Lower lobe of right lung (tissue), 2 donors: ENCODE results near the gene COL26A1. TPM values are rescaled to one million over a fixed set of nuclear protein-coding genes. Genes with fewer than 3 reads are reported as not detected.
A peak's percentile ranks its signal among the peaks of the same experiment; 100 is the strongest.

Experiments
- ATAC-seq, 2 donors: fragments of 200-7000 bp; cut with Tn5 transposase; one replicate each; pipeline ENCODE4 v1.9.1; 2020 to 2022; ENCODE audit warnings: mild to moderate bottlenecking in 2 of 2, moderate library complexity in 2 of 2
- DNase-seq: peaks from one replicate; pipeline ENCODE4 v3.0.0-alpha.2; 2020
- H3K27ac ChIP-seq: fragments of 200-600 bp; one replicate; pipeline ENCODE4 v1.8.0; 2022
- H3K27me3 ChIP-seq: fragments of 200-600 bp; one replicate; pipeline ENCODE4 v1.8.0; 2022; ENCODE audit warnings: low read depth
- H3K36me3 ChIP-seq: fragments of 200-600 bp; one replicate; pipeline ENCODE4 v1.8.0; 2022; ENCODE audit warnings: mild to moderate bottlenecking
- H3K4me1 ChIP-seq: fragments of 200-600 bp; one replicate; pipeline ENCODE4 v1.8.0; 2022
- H3K4me3 ChIP-seq: fragments of 200-600 bp; one replicate; pipeline ENCODE4 v1.8.0; 2022; ENCODE audit warnings: mild to moderate bottlenecking
- H3K9me3 ChIP-seq: fragments of 200-600 bp; one replicate; pipeline ENCODE4 v1.8.0; 2022
- intact Hi-C: fragments of 100-400 bp; cut with DNase I; formaldehyde crosslinking; loops from one replicate; pipeline ENCODE4 v1.11.0; 2022
- total RNA-seq: library from RNA; stranded (reverse); fragmentation: NEBNext Ultra II Directional; extraction: Animal tissue kit (Norgen Biotek cat#: 25700); gene quantifications from one replicate; pipeline ENCODE4 v1.2.1, GENCODE V29; 2021
- TF ChIP-seq, protein P1 (sequence below): fragments of 200-600 bp; IDR thresholded peaks from one replicate; pipeline ENCODE4 v1.8.0; 2022; ENCODE audit warnings: antibody characterized with exemption, mild to moderate bottlenecking
- donor health status: DM: no; HTN: yes; CAD: no; lungs with severe emphysema.

The COL26A1 gene
- total RNA-seq, 1 donor from 2014 or later = 0.24 TPM

DNA sequence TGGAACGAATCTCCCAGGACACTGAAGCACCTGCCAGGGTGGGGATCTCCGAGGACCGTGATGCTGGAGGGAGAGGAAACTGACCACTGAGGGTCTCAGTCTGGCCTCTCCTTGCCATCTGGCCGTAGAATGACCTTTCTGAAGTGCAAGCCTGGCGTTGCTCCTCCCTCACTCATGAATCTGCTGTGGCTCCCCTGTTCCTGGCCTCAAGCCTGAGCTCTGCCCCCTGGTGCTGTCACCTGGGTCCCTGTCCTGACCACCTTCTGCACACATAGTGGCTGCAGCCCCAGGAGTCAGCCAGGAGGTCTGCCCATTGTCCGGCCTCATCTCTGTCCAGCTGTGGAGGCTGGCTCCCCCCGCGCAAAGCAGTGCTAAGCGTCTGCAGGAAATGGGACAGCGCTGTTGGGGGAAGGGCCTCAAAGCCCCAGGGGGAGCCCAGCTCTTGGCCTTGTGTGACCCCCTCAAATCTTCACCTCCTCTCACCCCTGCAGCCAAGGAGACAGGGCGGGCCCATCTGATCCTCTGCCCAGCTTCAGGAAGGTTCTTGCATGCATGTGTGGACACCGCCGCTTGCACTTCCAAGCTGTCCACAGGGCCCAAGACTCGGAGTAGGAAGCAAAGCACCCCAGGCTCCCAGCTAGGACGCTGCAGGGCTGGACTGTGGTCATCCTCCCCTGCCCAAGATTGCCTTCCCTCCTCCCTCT lies 200.7 kb downstream of the COL26A1 start:
- intact Hi-C loops = no loop called here

DNA sequence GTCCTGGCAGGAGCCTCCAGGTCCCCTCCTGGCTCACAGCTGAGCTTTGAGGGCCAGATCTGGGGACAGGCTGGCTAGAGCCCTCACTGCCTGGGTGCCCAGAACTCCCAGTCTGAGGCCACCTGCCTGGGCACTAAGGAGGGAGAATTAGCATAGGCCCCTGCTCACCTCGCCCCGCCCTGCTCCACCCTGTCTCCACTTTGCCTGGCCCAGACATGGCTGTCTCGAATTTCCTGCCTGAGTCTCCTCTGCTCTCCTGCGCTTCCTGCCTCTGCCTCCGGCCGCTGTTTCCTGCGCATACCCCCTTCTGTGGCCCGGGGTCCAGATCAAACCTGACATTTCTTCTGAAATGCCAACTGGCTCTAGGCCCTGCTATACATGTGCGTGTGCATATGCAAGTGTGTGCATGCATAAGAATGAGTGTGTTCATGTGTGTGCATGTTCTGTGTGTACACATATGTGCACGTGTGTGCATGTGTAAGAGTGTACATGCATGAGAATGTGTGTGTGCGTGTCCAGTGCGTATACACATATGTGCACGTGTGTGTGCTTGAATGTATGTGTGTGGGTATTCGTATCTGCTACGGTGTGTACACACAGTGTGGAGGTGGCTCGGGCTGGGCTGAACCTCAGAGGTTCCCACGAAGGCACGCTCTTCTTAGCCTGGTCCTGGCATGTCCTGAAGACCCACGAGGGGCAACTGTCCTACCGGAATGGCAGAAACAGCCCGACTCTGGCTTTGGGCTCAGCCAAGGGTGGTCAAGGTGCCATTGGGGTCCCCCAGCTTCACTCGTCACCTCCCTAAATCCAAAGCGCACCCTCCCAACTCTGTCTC lies 201.5 kb downstream of the COL26A1 start:
- Histone ChIP-seq H3K36me3 (no peaks in the 10 kb centered on the region), H3K9me3 (no peaks in the 10 kb centered on the region), H3K4me1 (no peaks in the 10 kb centered on the region), H3K4me3 (no peak overlapping the region), H3K27me3 (no peaks in the 10 kb centered on the region), H3K27ac (no peak overlapping the region)
- TF ChIP-seq, protein P1, sequence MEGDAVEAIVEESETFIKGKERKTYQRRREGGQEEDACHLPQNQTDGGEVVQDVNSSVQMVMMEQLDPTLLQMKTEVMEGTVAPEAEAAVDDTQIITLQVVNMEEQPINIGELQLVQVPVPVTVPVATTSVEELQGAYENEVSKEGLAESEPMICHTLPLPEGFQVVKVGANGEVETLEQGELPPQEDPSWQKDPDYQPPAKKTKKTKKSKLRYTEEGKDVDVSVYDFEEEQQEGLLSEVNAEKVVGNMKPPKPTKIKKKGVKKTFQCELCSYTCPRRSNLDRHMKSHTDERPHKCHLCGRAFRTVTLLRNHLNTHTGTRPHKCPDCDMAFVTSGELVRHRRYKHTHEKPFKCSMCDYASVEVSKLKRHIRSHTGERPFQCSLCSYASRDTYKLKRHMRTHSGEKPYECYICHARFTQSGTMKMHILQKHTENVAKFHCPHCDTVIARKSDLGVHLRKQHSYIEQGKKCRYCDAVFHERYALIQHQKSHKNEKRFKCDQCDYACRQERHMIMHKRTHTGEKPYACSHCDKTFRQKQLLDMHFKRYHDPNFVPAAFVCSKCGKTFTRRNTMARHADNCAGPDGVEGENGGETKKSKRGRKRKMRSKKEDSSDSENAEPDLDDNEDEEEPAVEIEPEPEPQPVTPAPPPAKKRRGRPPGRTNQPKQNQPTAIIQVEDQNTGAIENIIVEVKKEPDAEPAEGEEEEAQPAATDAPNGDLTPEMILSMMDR = no peak
- DNase-seq (no peak), ATAC-seq (peak in 1 of 2 donors; percentile 37)
- intact Hi-C loops = no loop called here

More for the DNA sequence above, 200.7 kb downstream of the COL26A1 start:
- TF ChIP-seq, protein P1 = no peak
- Histone ChIP-seq H3K36me3 (no peaks in the 10 kb centered on the region), H3K4me3 (no peak overlapping the region), H3K9me3 (no peaks in the 10 kb centered on the region), H3K4me1 (no peaks in the 10 kb centered on the region), H3K27me3 (no peaks in the 10 kb centered on the region), H3K27ac (no peak overlapping the region)
- ATAC-seq = no peak
- DNase-seq = no peak

DNA sequence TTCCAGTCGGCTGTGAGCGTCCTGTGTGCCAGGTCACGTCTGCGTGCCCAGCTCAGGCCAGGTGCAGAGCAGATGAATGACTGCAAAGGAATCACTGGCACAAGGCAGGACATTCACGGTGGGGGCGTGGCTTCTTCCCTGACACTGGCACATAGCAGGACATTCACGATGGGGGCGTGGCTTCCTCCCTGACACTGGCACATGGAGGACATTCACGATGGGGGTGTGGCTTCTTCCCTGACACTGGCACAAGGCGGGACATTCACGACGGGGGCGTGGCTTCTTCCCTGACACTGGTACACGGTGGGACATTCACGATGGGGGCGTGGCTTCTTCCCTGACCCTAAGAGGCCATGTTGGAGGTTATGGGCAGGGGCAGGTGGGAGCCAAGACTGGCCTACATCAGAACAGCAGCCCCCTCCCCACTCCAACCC lies 202.1 kb downstream of the COL26A1 start:
- no peaks in the 10 kb centered on the region for H3K9me3 ChIP-seq
- H3K36me3 ChIP-seq = no peaks in the 10 kb centered on the region
- intact Hi-C loops = no loop called here
- DNase-seq (no peak), ATAC-seq (peak; percentile 15 to 35)
- no peaks in the 10 kb centered on the region for H3K4me1 ChIP-seq
- no peak overlapping the region for H3K4me3 ChIP-seq
- TF ChIP-seq, protein P1 = no peak
- no peak overlapping the region for H3K27ac ChIP-seq
- H3K27me3 ChIP-seq = no peaks in the 10 kb centered on the region

DNA sequence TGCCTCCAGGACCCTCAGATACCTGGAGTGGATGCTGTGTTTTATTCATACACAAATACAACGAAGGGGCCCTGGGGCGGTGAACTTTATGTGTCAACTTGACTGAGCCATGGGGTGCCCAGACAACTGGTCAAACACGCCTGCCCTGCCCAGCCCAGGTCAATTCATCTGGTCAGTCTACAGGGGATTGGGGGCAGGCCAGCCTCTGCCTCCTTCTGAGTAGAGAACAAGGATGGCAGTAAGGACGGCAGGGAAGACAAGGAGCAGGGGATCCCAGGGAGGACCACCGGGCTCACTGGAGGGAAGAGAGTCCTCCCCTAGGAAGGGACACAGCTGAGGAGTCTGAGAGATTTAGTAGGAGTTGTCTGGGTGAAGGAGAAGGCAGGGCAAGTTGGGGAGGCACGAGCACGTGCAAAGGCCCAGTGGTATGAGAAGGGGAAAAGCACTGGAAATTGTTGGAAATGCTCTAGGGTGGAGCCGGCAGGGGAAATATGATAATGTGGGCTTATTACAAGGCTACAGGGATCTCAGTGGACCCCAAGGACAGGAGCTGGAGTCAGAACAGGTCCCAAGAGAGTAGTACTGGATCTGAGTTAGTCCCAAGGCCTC lies 203.0 kb downstream of the COL26A1 start:
- no peak for DNase-seq
- no peaks in the 10 kb centered on the region for H3K4me1 ChIP-seq
- TF ChIP-seq, protein P1 = no peak
- H3K27me3 ChIP-seq = no peaks in the 10 kb centered on the region
- no peak for ATAC-seq
- intact Hi-C loops = no loop called here
- no peaks in the 10 kb centered on the region for H3K9me3 ChIP-seq
- H3K4me3 ChIP-seq = no peak overlapping the region
- no peaks in the 10 kb centered on the region for H3K36me3 ChIP-seq
- no peak overlapping the region for H3K27ac ChIP-seq

DNA sequence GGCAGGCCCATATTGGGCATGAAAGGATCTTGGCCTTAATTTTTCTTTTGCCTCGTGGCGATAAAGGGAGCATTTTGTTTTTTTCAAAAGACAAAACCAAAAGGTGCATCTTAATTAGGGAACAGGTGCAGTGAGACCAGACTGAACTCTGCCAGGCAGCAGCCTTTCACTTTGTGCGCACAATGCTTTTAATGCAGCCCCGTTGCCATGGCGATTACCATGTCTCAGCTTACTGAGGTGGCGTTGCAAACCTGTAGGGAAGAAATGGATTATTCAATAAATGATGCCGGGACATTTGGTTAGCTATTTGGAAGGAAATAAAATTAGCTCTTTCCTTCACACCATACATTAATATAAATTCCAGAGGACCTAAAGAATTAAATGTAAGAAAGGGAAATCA lies 204.6 kb downstream of the COL26A1 start:
- no peaks in the 10 kb centered on the region for H3K27me3 ChIP-seq
- TF ChIP-seq, protein P1 = no peak
- H3K27ac ChIP-seq = no peak overlapping the region
- peaks cover 3% of the 10 kb centered on the region for H3K9me3 ChIP-seq
- H3K36me3 ChIP-seq = no peaks in the 10 kb centered on the region
- no peaks in the 10 kb centered on the region for H3K4me1 ChIP-seq
- ATAC-seq (no peak), DNase-seq (no peak)
- no peak overlapping the region for H3K4me3 ChIP-seq
- intact Hi-C loops = no loop called here
